Measurements from ENCODE around the gene COL8A1. TPM values are rescaled to one million over a fixed set of nuclear protein-coding genes. Genes with fewer than 3 reads are reported as not detected.

Gene COL8A1
- total RNA-seq, 1 donor from 2014 or later: 5.6 TPM

DNA sequence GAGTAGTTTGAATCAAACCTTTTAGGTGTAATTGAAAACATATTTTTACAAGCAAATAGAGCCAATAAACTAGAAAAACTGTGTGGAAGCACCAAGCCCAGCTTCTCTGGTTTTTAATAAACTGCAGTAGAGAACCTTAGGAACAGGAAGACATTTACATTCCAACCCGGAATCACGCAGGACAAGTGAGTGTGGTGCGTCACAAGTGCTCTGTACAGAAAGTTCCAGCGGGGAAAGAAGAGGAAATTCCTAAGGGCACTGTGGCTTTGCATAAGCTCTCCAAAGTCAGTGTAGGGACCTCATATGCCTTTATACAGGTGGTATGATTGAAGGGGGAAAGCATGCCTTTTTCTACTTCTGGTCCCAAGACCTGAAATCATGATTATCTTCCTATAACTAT is 21.6 kb downstream of the COL8A1 start:
- peaks cover 11% of the 10 kb centered on the region for H3K4me1 Mint-ChIP-seq (ENCODE audit: unreplicated experiment)

DNA sequence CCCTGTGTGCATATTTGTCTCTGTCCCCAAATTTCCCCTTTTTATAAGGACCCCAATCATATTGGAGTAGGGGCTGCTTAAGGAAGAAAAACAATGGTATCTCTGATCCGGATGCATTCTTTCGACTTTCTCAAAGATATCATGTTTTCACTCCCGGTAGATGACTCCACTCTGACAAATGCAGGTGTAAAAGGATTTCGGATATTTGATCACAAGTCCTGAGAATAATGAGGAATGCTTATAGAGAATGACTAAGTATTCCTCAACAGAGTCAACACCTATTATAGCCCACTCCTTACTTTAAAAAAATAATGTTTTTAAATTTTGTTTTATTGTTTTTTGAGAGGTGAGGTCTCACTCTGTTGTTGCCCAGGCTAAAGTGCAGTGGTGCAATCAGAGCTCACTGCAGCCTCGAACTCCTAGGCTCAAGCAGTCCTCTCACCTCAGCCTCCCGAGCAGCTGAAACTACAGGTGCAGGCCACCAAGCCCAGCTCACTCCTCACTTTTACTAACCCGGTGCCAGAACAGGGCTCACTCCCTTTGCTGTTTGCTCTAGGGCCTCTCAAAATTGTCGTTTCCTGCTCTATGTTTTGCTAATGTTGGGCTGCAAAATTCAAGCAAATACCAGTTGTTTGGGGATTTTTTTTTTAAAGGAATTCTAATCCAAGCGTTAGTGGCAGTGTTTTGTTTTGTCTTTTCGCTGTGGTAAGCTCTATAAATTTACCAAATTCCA is 24.6 kb downstream of the COL8A1 start:
- H3K4me3 Mint-ChIP-seq (ENCODE audit: unreplicated experiment): no peak overlapping the region
- no peaks in the 10 kb centered on the region for H3K27me3 Mint-ChIP-seq (ENCODE audit: unreplicated experiment)
- no peak overlapping the region for H3K27ac Mint-ChIP-seq (ENCODE audit: unreplicated experiment)
- TF ChIP-seq, protein P1, sequence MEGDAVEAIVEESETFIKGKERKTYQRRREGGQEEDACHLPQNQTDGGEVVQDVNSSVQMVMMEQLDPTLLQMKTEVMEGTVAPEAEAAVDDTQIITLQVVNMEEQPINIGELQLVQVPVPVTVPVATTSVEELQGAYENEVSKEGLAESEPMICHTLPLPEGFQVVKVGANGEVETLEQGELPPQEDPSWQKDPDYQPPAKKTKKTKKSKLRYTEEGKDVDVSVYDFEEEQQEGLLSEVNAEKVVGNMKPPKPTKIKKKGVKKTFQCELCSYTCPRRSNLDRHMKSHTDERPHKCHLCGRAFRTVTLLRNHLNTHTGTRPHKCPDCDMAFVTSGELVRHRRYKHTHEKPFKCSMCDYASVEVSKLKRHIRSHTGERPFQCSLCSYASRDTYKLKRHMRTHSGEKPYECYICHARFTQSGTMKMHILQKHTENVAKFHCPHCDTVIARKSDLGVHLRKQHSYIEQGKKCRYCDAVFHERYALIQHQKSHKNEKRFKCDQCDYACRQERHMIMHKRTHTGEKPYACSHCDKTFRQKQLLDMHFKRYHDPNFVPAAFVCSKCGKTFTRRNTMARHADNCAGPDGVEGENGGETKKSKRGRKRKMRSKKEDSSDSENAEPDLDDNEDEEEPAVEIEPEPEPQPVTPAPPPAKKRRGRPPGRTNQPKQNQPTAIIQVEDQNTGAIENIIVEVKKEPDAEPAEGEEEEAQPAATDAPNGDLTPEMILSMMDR (IDR thresholded peaks at IDR 0.05; ENCODE audit: unreplicated experiment): no peak
- H3K36me3 Mint-ChIP-seq (ENCODE audit: low read depth, unreplicated experiment): no peaks in the 10 kb centered on the region
- no peaks in the 10 kb centered on the region for H3K9me3 Mint-ChIP-seq (ENCODE audit: unreplicated experiment)
- H3K4me1 Mint-ChIP-seq (ENCODE audit: unreplicated experiment): peaks cover 27% of the 10 kb centered on the region
- DNase-seq (ENCODE audit: low spot score): no peak

More for the DNA sequence above, 21.6 kb downstream of the COL8A1 start:
- Mint-ChIP-seq H3K36me3 (ENCODE audit: low read depth, unreplicated experiment) (no peaks in the 10 kb centered on the region), H3K27me3 (ENCODE audit: unreplicated experiment) (no peaks in the 10 kb centered on the region), H3K27ac (ENCODE audit: unreplicated experiment) (no peak overlapping the region), H3K4me3 (ENCODE audit: unreplicated experiment) (no peak overlapping the region), H3K9me3 (ENCODE audit: unreplicated experiment) (no peaks in the 10 kb centered on the region)
- DNase-seq (ENCODE audit: low spot score): no peak
- TF ChIP-seq, protein P1 (IDR thresholded peaks at IDR 0.05; ENCODE audit: unreplicated experiment): no peak

DNA sequence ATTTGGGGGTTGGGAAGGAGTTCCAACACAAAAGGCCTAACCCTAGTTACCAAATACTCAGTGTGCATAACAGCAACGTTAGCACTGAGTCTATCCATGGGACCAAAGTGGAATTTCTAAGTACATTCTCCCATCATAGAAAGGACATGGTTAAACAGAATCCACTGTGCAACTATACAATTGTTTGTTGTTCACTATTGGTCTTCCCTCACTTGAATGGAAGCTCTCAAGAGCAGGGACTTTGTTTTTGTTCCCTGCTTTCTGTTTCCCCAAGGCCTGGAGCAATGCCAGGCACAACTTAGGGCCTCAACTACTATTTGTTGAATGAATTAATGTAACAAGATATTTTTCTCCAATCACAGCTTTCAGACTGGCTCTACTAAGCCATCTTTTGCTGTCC is 25.6 kb downstream of the COL8A1 start:
- no peaks in the 10 kb centered on the region for H3K36me3 Mint-ChIP-seq (ENCODE audit: low read depth, unreplicated experiment)
- no peaks in the 10 kb centered on the region for H3K9me3 Mint-ChIP-seq (ENCODE audit: unreplicated experiment)
- TF ChIP-seq, protein P1 (IDR thresholded peaks at IDR 0.05; ENCODE audit: unreplicated experiment): no peak
- no peak for DNase-seq (ENCODE audit: low spot score)
- peaks cover 27% of the 10 kb centered on the region for H3K4me1 Mint-ChIP-seq (ENCODE audit: unreplicated experiment)
- no peak overlapping the region for H3K27ac Mint-ChIP-seq (ENCODE audit: unreplicated experiment)
- no peaks in the 10 kb centered on the region for H3K27me3 Mint-ChIP-seq (ENCODE audit: unreplicated experiment)
- no peak overlapping the region for H3K4me3 Mint-ChIP-seq (ENCODE audit: unreplicated experiment)

DNA sequence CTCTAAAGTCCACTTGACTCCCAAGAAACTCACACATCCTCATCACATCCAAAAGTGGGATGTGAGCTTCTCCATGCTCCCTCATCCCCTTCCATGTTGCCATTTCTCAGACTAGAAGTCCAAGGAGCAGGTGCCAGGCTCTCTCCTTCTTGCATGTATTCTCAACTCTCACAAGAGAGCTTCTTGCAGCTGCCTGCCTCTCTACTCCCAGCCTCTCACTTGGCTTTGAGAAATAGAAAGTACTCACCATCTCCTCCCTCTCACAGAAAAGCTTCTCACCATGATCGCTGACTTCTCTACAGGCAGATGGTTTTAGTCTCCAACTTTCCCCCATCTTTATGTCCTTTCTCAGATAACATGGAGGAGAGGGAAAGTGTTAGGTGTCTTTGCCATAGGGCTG is 26.6 kb downstream of the COL8A1 start:
- no peaks in the 10 kb centered on the region for H3K27me3 Mint-ChIP-seq (ENCODE audit: unreplicated experiment)
- TF ChIP-seq, protein P1 (IDR thresholded peaks at IDR 0.05; ENCODE audit: unreplicated experiment): no peak

DNA sequence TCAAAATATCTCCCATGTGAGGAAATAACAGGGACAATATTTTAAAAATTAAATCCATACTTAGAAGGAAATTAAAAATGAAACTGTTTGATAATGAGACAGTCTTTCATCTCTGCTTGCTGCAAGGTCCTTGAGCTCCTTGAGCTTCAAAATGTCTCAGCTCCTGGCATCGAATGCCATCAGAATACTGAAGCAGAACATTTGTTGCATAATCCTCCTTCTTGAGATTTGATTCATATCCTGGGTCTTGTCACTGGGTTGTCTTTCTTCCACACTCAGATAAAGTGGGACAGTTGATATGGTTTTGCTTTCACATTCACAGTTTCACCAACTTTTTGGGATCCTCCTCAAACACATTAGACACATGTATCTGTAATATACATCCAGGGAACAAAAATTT is 27.8 kb downstream of the COL8A1 start:
- TF ChIP-seq, protein P1 (IDR thresholded peaks at IDR 0.05; ENCODE audit: unreplicated experiment): no peak
- Mint-ChIP-seq H3K27ac (ENCODE audit: unreplicated experiment) (no peak overlapping the region), H3K36me3 (ENCODE audit: low read depth, unreplicated experiment) (no peaks in the 10 kb centered on the region), H3K4me1 (ENCODE audit: unreplicated experiment) (peaks cover 31% of the 10 kb centered on the region), H3K9me3 (ENCODE audit: unreplicated experiment) (no peaks in the 10 kb centered on the region), H3K4me3 (ENCODE audit: unreplicated experiment) (no peak overlapping the region), H3K27me3 (ENCODE audit: unreplicated experiment) (no peaks in the 10 kb centered on the region)
- DNase-seq (ENCODE audit: low spot score): no peak

More for the DNA sequence above, 26.6 kb downstream of the COL8A1 start:
- Mint-ChIP-seq H3K27ac (ENCODE audit: unreplicated experiment) (no peak overlapping the region), H3K36me3 (ENCODE audit: low read depth, unreplicated experiment) (no peaks in the 10 kb centered on the region), H3K9me3 (ENCODE audit: unreplicated experiment) (no peaks in the 10 kb centered on the region), H3K4me3 (ENCODE audit: unreplicated experiment) (no peak overlapping the region), H3K4me1 (ENCODE audit: unreplicated experiment) (peaks cover 27% of the 10 kb centered on the region)
- no peak for DNase-seq (ENCODE audit: low spot score)

Data from endothelial cell (in vitro differentiated cells).